Testis (tissue), 2 donors: ENCODE results near the gene ACKR1.

Source experiments
- POLR2A ChIP-seq: fragments of 450-650 bp; IDR thresholded peaks from one replicate; pipeline ENCODE4 v1.6.1; 2017; ENCODE audit warnings: antibody characterized with exemption, mild to moderate bottlenecking, moderate library complexity
- TF ChIP-seq, protein P1 (sequence below), 3 experiments: fragments of 450-650 bp in 2 of 3; fragments of 200-600 bp in 1 of 3; sonication (generic) in 1 of 3; IDR thresholded peaks; one replicate each; pipeline ENCODE4 v1.5.1; 2016 to 2019; ENCODE audit warnings: antibody characterized with exemption in 3 of 3, mild to moderate bottlenecking in 2 of 3, moderate library complexity in 1 of 3

GRCh38 chr1:159214149-159214760 is 9.6 kb downstream of the ACKR1 start:
- TF ChIP-seq, protein P1, sequence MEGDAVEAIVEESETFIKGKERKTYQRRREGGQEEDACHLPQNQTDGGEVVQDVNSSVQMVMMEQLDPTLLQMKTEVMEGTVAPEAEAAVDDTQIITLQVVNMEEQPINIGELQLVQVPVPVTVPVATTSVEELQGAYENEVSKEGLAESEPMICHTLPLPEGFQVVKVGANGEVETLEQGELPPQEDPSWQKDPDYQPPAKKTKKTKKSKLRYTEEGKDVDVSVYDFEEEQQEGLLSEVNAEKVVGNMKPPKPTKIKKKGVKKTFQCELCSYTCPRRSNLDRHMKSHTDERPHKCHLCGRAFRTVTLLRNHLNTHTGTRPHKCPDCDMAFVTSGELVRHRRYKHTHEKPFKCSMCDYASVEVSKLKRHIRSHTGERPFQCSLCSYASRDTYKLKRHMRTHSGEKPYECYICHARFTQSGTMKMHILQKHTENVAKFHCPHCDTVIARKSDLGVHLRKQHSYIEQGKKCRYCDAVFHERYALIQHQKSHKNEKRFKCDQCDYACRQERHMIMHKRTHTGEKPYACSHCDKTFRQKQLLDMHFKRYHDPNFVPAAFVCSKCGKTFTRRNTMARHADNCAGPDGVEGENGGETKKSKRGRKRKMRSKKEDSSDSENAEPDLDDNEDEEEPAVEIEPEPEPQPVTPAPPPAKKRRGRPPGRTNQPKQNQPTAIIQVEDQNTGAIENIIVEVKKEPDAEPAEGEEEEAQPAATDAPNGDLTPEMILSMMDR (IDR thresholded peaks at IDR 0.05): peak; percentile 60 to 91 (median 72)
- no peak for TF ChIP-seq POLR2A
